Tibial nerve (tissue), 4 donors: Measurements from ENCODE around the gene ZSCAN16. TPM values are rescaled to one million over a fixed set of nuclear protein-coding genes. Genes with fewer than 3 reads are reported as not detected.

Source experiments
- DNase-seq, 2 donors: peaks; one replicate each; pipeline ENCODE4 v3.0.0-alpha.2; 2019; ENCODE audit warnings: low spot score in 2 of 2
- H3K27ac ChIP-seq, 4 donors: fragments of 200-600 bp; sonication (generic) in 3 of 4; one replicate each; pipeline ENCODE4 v1.5.1; 2017 to 2019; ENCODE audit warnings: mild to moderate bottlenecking in 1 of 4
- H3K27me3 ChIP-seq, 2 donors: fragments of 200-600 bp; sonication (generic) in 1 of 2; one replicate each; pipeline versions ENCODE4 v1.5.1 to v1.6.0; 2017 to 2019
- H3K36me3 ChIP-seq, 3 donors: fragments of 200-600 bp; sonication (generic); one replicate each; pipeline ENCODE4 v1.5.1; 2018 to 2019
- H3K4me1 ChIP-seq, 4 donors: fragments of 200-600 bp; sonication (generic) in 3 of 4; one replicate each; pipeline ENCODE4 v1.5.1; 2017 to 2019
- H3K4me3 ChIP-seq, 4 donors: fragments of 200-600 bp; sonication (generic) in 3 of 4; one replicate each; pipeline ENCODE4 v1.5.1; 2017 to 2019; ENCODE audit warnings: mild to moderate bottlenecking in 1 of 4, moderate library complexity in 1 of 4
- H3K9me3 ChIP-seq, 4 donors: fragments of 200-600 bp; sonication (generic) in 3 of 4; one replicate each; pipeline ENCODE4 v1.5.1; 2017 to 2019
- CTCF ChIP-seq, 5 experiments: fragments of 200-600 bp in 3 of 5; fragments of 450-650 bp in 2 of 5; sonication (generic) in 3 of 5; IDR thresholded peaks; one replicate each; pipeline ENCODE4 v1.5.1; 2016 to 2019; ENCODE audit warnings: antibody characterized with exemption in 5 of 5, mild to moderate bottlenecking in 3 of 5, moderate library complexity in 2 of 5
- EP300 ChIP-seq, 2 donors: sonication (generic); formaldehyde crosslinking; IDR thresholded peaks; one replicate each; pipeline ENCODE4 v1.6.1; 2017; ENCODE audit warnings: antibody characterized with exemption in 2 of 2, mild to moderate bottlenecking in 1 of 2
- POLR2A ChIP-seq, 2 donors: fragments of 450-650 bp; IDR thresholded peaks; one replicate each; pipeline ENCODE4 v1.6.1; 2017; ENCODE audit warnings: antibody characterized with exemption in 2 of 2, mild to moderate bottlenecking in 2 of 2, moderate library complexity in 2 of 2
- WGBS, 2 donors: methylation state at CpG; one replicate each; pipeline ENCODE4 v1.1.5; 2018; 5-methylcytosine and 5-hydroxymethylcytosine counted together
- total RNA-seq, 4 donors: library from RNA; depleted of rRNA; stranded (reverse); fragments of >200 nt; gene quantifications; one replicate each; pipeline ENCODE4 v1.1.0, GENCODE V29; 2016

Gene ZSCAN16
- total RNA-seq, 4 donors from 2014 or later, result 0.78 to 9.9 (median 3.6) TPM

- 93 to 97% methylated on average over 2 of the region's 2 CpGs for WGBS, 2 donors
- no peaks in the 10 kb centered on the region for H3K4me1 ChIP-seq
- no peaks in the 10 kb centered on the region for H3K9me3 ChIP-seq
- H3K36me3 ChIP-seq, result peaks cover 0 to 51% (median 0%) of the 10 kb centered on the region in 3 donors
- H3K4me3 ChIP-seq, result no peak overlapping the region
- no peaks in the 10 kb centered on the region for H3K27me3 ChIP-seq
- no peak for DNase-seq
- no peak overlapping the region for H3K27ac ChIP-seq
- no peak for TF ChIP-seq EP300 (IDR thresholded peaks at IDR 0.05)
- no peak for TF ChIP-seq POLR2A (IDR thresholded peaks at IDR 0.05)
- TF ChIP-seq CTCF (IDR thresholded peaks at IDR 0.05), result no peak
Measured at GRCh38 chr6:28171271-28171670, 46.9 kb downstream of the ZSCAN16 start.

- H3K27ac ChIP-seq, result no peak overlapping the region
- no peaks in the 10 kb centered on the region for H3K9me3 ChIP-seq
- H3K36me3 ChIP-seq, result peaks cover 0 to 46% (median 0%) of the 10 kb centered on the region in 3 donors
- TF ChIP-seq CTCF (IDR thresholded peaks at IDR 0.05) (no peak), EP300 (IDR thresholded peaks at IDR 0.05) (no peak), POLR2A (IDR thresholded peaks at IDR 0.05) (no peak)
- WGBS, 2 donors, result 94 to 95% methylated on average over 2 of the region's 2 CpGs
- H3K4me1 ChIP-seq, result no peaks in the 10 kb centered on the region
- DNase-seq, result no peak
- no peak overlapping the region for H3K4me3 ChIP-seq
- no peaks in the 10 kb centered on the region for H3K27me3 ChIP-seq
Measured at GRCh38 chr6:28172006-28172405, 47.6 kb downstream of the ZSCAN16 start.

DNA sequence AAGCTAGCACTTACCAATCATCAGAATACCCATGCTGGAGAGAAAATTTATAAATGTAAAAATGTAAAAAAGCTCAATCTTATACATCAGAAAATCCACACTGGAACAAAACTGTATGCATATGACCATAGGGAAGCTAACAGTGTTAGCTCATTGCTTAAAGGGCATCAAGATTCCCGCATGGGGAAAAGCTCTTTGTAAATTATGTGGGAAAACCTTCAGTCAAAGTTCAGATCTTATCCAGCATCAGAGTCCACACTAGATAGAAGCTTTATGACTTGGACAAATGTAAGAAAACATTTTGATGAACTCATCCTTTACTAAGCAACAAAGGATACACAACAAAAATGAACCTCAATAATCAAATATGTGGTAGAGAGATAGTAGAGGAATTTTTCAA, 52.0 kb downstream of the ZSCAN16 start:
- TF ChIP-seq EP300 (IDR thresholded peaks at IDR 0.05), result no peak
- no peak for TF ChIP-seq POLR2A (IDR thresholded peaks at IDR 0.05)
- TF ChIP-seq CTCF (IDR thresholded peaks at IDR 0.05), result no peak
- no peak overlapping the region for H3K4me3 ChIP-seq
- H3K4me1 ChIP-seq, result no peaks in the 10 kb centered on the region
- H3K27me3 ChIP-seq, result no peaks in the 10 kb centered on the region
- H3K27ac ChIP-seq, result no peak overlapping the region
- H3K36me3 ChIP-seq, result peaks cover 0 to 12% (median 0%) of the 10 kb centered on the region in 3 donors
- 90 to 97% methylated on average over 1 of the region's 1 CpG for WGBS, 2 donors
- DNase-seq, result no peak
- no peaks in the 10 kb centered on the region for H3K9me3 ChIP-seq

Other genes with a start within 250 kb of the ZSCAN16 start
- gene OR2B2, start 212.2 kb upstream of the ZSCAN16 start, total RNA-seq, result not detected
- gene OR2B6, start 167.4 kb upstream of the ZSCAN16 start, total RNA-seq, result not detected
- 1 to 10 TPM in 1 of 4 donors, under 1 TPM in 3; 0.30 to 2.2 (median 0.43) TPM for gene ZNF165, start 44.0 kb upstream of the ZSCAN16 start, total RNA-seq
- 10 to 100 TPM; 19.8 to 38.4 (median 24.8) TPM for gene ZKSCAN8, start 17.3 kb downstream of the ZSCAN16 start, total RNA-seq
- gene ZSCAN9, start 100.7 kb downstream of the ZSCAN16 start, total RNA-seq, result 10 to 100 TPM; 11.9 to 22.2 (median 14.2) TPM
- 1 to 10 TPM; 3.5 to 9.2 (median 7.3) TPM for gene ZKSCAN4, start 127.7 kb downstream of the ZSCAN16 start, total RNA-seq
- gene NKAPL, start 134.7 kb downstream of the ZSCAN16 start, total RNA-seq, result 1 to 10 TPM; 1.2 to 4.2 (median 1.8) TPM
- 10 to 100 TPM; 12.2 to 38.2 (median 23.7) TPM for gene ZSCAN26, start 142.5 kb downstream of the ZSCAN16 start, total RNA-seq
- 1 to 10 TPM; 5.0 to 6.9 (median 6.5) TPM for gene PGBD1, start 157.0 kb downstream of the ZSCAN16 start, total RNA-seq
- gene ZSCAN31, start 211.5 kb downstream of the ZSCAN16 start, total RNA-seq, result 10 to 100 TPM in 2 of 4 donors, 1 to 10 TPM in 2; 6.3 to 12.8 (median 9.2) TPM
- 10 to 100 TPM in 1 of 4 donors, 1 to 10 TPM in 3; 4.5 to 15.1 (median 7.1) TPM for gene ZKSCAN3, start 225.3 kb downstream of the ZSCAN16 start, total RNA-seq